HepG2 (cell line): ENCODE data around the gene IL18RAP. TPM values are rescaled to one million over a fixed set of nuclear protein-coding genes. Genes with fewer than 3 reads are reported as not detected.

Source experiments
- ATAC-seq: fragments of 200-7000 bp; cut with Tn5 transposase; 3 replicates; pipeline ENCODE4 v1.9.1; 2020; ENCODE audit warnings: mild to moderate bottlenecking, moderate library complexity
- BruUV-seq: library from RNA; stranded (reverse); fragments of 400-500 nt; replicated peaks from 2 replicates; lab custom pipeline; 2021; lab: Mats Ljungman, UMichigan
- CTCF ChIA-PET: fragments of 300-600 bp; formaldehyde crosslinking; extraction: SDS; loops from one replicate; lab custom pipeline; 2021; ENCODE audit warnings: low total read pairs, inconsistent platforms, low intra/inter-chr PET ratio; lab: Yijun Ruan, JAX
- POLR2A ChIA-PET: fragments of 350-600 bp; sonication (Branson Sonifier 250); formaldehyde crosslinking; loops from one replicate; lab custom pipeline; 2020; ENCODE audit warnings: antibody characterized with exemption, inconsistent platforms; lab: Yijun Ruan, JAX
- DNase-seq: peaks from one replicate; pipeline ENCODE4 v3.0.0-alpha.2; 2015; ENCODE audit warnings: low spot score
- FAIRE-seq: peaks from 3 replicates; lab custom pipeline; 2011; peaks lifted over from hg19 to GRCh38; lab: Jason Lieb, UNC
- H2AFZ ChIP-seq: one replicate; pipeline ENCODE4 v1.6.1; 2011; ENCODE audit warnings: low read length, inconsistent platforms
- H3K27ac ChIP-seq: fragments of 300-600 bp; 3 replicates; pipeline ENCODE4 v1.8.0; 2011; ENCODE audit warnings: mixed run types, mild to moderate bottlenecking, mixed read lengths, low read length, inconsistent platforms; ENCODE audit not compliant: insufficient read depth; ENCODE audit errors: extremely low read length
- H3K27me3 ChIP-seq, 2 experiments: fragments of 200-600 bp in 1 of 2; 2 replicates in 1 of 2; 3 replicates in 1 of 2; pipeline versions ENCODE4 v1.6.0 to v1.8.0; 2011; ENCODE audit warnings: low read length in 2 of 2, mild to moderate bottlenecking in 2 of 2, moderate library complexity in 2 of 2, inconsistent platforms in 1 of 2; ENCODE audit not compliant: insufficient read depth in 2 of 2, control insufficient read depth in 1 of 2
- H3K36me3 ChIP-seq, 2 experiments: fragments of 200-600 bp in 1 of 2; replicated peaks in 1 of 2; 2 replicates in 1 of 2; 3 replicates in 1 of 2; pipeline versions ENCODE4 v1.5.1 to v1.8.0; 2011; ENCODE audit warnings: low read length in 2 of 2, inconsistent platforms in 1 of 2; ENCODE audit not compliant: insufficient read depth in 2 of 2, control insufficient read depth in 1 of 2
- H3K4me1 ChIP-seq: 2 replicates; pipeline ENCODE4 v1.5.1; 2012; ENCODE audit warnings: low read length, inconsistent platforms; ENCODE audit not compliant: insufficient read depth
- H3K4me2 ChIP-seq: 2 replicates; pipeline ENCODE4 v1.6.0; 2011; ENCODE audit warnings: low read depth, low read length, inconsistent platforms
- H3K4me3 ChIP-seq, 3 experiments: fragments of 200-600 bp in 1 of 3; sonication (generic), shearing (Covaris generic) in 1 of 3; replicated peaks in 1 of 3; 2 replicates each; pipeline ENCODE4 v1.5.1; 2011 to 2016; ENCODE audit warnings: low read length in 3 of 3, inconsistent platforms in 2 of 3, low read depth in 2 of 3, mild to moderate bottlenecking in 2 of 3, control low read depth in 1 of 3, mixed read lengths in 1 of 3; ENCODE audit not compliant: insufficient read depth in 1 of 3
- H3K79me2 ChIP-seq: one replicate; pipeline ENCODE4 v1.6.1; 2011; ENCODE audit warnings: low read length, inconsistent platforms; ENCODE audit not compliant: insufficient read depth
- H3K9ac ChIP-seq: 2 replicates; pipeline ENCODE4 v1.6.0; 2011; ENCODE audit warnings: mild to moderate bottlenecking, low read depth, low read length, inconsistent platforms; ENCODE audit not compliant: insufficient read depth
- H3K9me3 ChIP-seq: 2 replicates; pipeline ENCODE4 v1.5.1; 2012; ENCODE audit warnings: mild to moderate bottlenecking, low read length
- H4K20me1 ChIP-seq: 2 replicates; pipeline ENCODE4 v1.6.0; 2011; ENCODE audit warnings: inconsistent platforms, mild to moderate bottlenecking, low read length, moderate library complexity; ENCODE audit not compliant: insufficient read depth
- HOXA7 ChIP-seq: sonication (generic); formaldehyde crosslinking; IDR thresholded peaks from 2 replicates; pipeline ENCODE4 v1.8.1; 2022; ENCODE audit warnings: mild to moderate bottlenecking, missing genetic modification reagents, moderate library complexity
- MED1 ChIP-seq: sonication (generic); formaldehyde crosslinking; IDR thresholded peaks from 2 replicates; pipeline ENCODE4 v1.4.0; 2020; ENCODE audit warnings: missing genetic modification reagents
- MIER3 ChIP-seq: IDR thresholded peaks from 2 replicates; pipeline ENCODE4 v1.6.1; 2016; ENCODE audit warnings: missing compliant biosample characterization, borderline replicate concordance
- MYC ChIP-seq: sonication (generic); formaldehyde crosslinking; IDR thresholded peaks from 2 replicates; pipeline ENCODE4 v1.9.0; 2021; ENCODE audit warnings: missing genetic modification reagents, borderline replicate concordance
- SSRP1 ChIP-seq: IDR thresholded peaks from 2 replicates; pipeline ENCODE4 v1.6.1; 2016; ENCODE audit warnings: control low read depth
- TRIM24 ChIP-seq: sonication (generic); formaldehyde crosslinking; IDR thresholded peaks from 2 replicates; pipeline ENCODE4 v1.8.0; 2022; ENCODE audit warnings: mild to moderate bottlenecking, missing genetic modification reagents
- ZFP36 ChIP-seq: fragments of 150-350 bp; IDR thresholded peaks from 2 replicates; pipeline ENCODE4 v1.6.1; 2018; ENCODE audit warnings: borderline replicate concordance, low read length, low read depth; ENCODE audit not compliant: partially characterized antibody
- ZIK1 ChIP-seq: sonication (generic); formaldehyde crosslinking; IDR thresholded peaks from 2 replicates; pipeline ENCODE4 v1.5.0; 2020; ENCODE audit warnings: mild to moderate bottlenecking, low read depth, missing genetic modification reagents, borderline replicate concordance
- ZNF3 ChIP-seq: IDR thresholded peaks from 2 replicates; pipeline ENCODE4 v1.7.0; 2017; ENCODE audit warnings: inconsistent platforms
- ZNF34 ChIP-seq: sonication (generic); formaldehyde crosslinking; IDR thresholded peaks from 2 replicates; pipeline ENCODE4 v1.4.0; 2020; ENCODE audit warnings: mild to moderate bottlenecking, missing genetic modification reagents, borderline replicate concordance
- ZNF547 ChIP-seq: sonication (generic); formaldehyde crosslinking; IDR thresholded peaks from 2 replicates; pipeline ENCODE4 v1.5.1; 2020; ENCODE audit warnings: mild to moderate bottlenecking, missing genetic modification reagents
- ZNF839 ChIP-seq: sonication (generic); formaldehyde crosslinking; IDR thresholded peaks from 2 replicates; pipeline ENCODE4 v1.4.0; 2020; ENCODE audit warnings: missing genetic modification reagents, mild to moderate bottlenecking, borderline replicate concordance
- ZSCAN9 ChIP-seq: IDR thresholded peaks from 2 replicates; pipeline ENCODE4 v1.6.1; 2016; ENCODE audit warnings: borderline replicate concordance
- WGBS: methylation state at CpG from one replicate; pipeline ENCODE4 v1.1.6; 2017; ENCODE audit warnings: low lambda C conversion rate; 5-methylcytosine and 5-hydroxymethylcytosine counted together
- in situ Hi-C: cut with HindIII; loops from 2 replicates; pipeline ENCODE4 v1.10.0; 2017; ENCODE audit warnings: low pct_unique_long_range_greater_than_20kb; ENCODE audit not compliant: extremely low pct_ligation_motif_present
- intact Hi-C: fragments of 100-400 bp; cut with micrococcal nuclease; formaldehyde crosslinking; loops from one replicate; pipeline ENCODE4 v1.10.0; 2022; ENCODE audit not compliant: unreplicated experiment
- polyA plus RNA-seq, 8 experiments: library from polyadenylated mRNA; depleted of rRNA in 3 of 8; stranded (reverse) in 7 of 8; unstranded in 1 of 8; fragments of >200 nt; fragmentation: Illumina TruSeq in 4 of 8; extraction: Trizol in 4 of 8; gene quantifications; 2 replicates each; pipeline versions ENCODE4 v1.2.1 to v1.2.3, GENCODE V29; 2011 to 2016; ENCODE audit warnings: low read depth in 4 of 8, missing spikeins in 1 of 8, mixed read lengths in 1 of 8; ENCODE audit not compliant: insufficient read depth in 1 of 8
- total RNA-seq, 5 experiments: library from RNA; depleted of rRNA; stranded (reverse); fragments of >200 nt; fragmentation: Illumina TruSeq; extraction: Trizol; gene quantifications; 2 replicates each; pipeline ENCODE4 v1.2.3, GENCODE V29; 2016; ENCODE audit warnings: low read depth in 1 of 5
- TF ChIP-seq, protein P1 (sequence below): sonication (generic); formaldehyde crosslinking; IDR thresholded peaks from 2 replicates; pipeline ENCODE4 v1.4.0; 2020; ENCODE audit warnings: mild to moderate bottlenecking, missing genetic modification reagents

Gene IL18RAP
- total and polyA plus RNA-seq, 2 of the 13 experiments (the other 11 are each of a cell fraction or from before 2014, with no cell fraction given): 0.05 TPM; not detected in 1

- Histone ChIP-seq H3K27me3 (no peaks in the 10 kb centered on the region), H3K4me1 (no peaks in the 10 kb centered on the region), H3K79me2 (no peaks in the 10 kb centered on the region), H3K4me2 (no peak overlapping the region), H2AFZ (no peak overlapping the region), H3K4me3 (no peak overlapping the region), H3K9ac (no peak overlapping the region), H3K9me3 (no peaks in the 10 kb centered on the region), H3K27ac (no peak overlapping the region), H4K20me1 (no peaks in the 10 kb centered on the region), H3K36me3 (no peaks in the 10 kb centered on the region)
- DNase-seq (no peak), FAIRE-seq (no peak), ATAC-seq (no peak)
- BruUV-seq: no TSS peak
- POLR2A ChIA-PET: interaction anchor here (0.7 kb wide), 1 partner anchor 897 kb away, joined by 4 read pairs; no protein-coding TSS in a partner anchor
- intact Hi-C loops (no loop called here), in situ Hi-C loops (loop anchor here (5.0 kb wide), 1 partner anchor 147 kb away; the partner anchor contains the start of gene SLC9A2)
- CTCF ChIA-PET: no interaction called here
- WGBS: 29% methylated on average over 1 of the region's 1 CpG
- TF ChIP-seq SSRP1: no peak
- no peak for TF ChIP-seq ZNF3 (CRISPR knock-in tag)
- no peak for TF ChIP-seq MIER3
- no peak for TF ChIP-seq MED1 (CRISPR knock-in tag)
- TF ChIP-seq ZIK1 (CRISPR knock-in tag): no peak
- TF ChIP-seq ZSCAN9 (CRISPR knock-in tag): no peak
- no peak for TF ChIP-seq MYC (CRISPR knock-in tag)
- TF ChIP-seq ZNF839 (CRISPR knock-in tag): no peak
- TF ChIP-seq HOXA7 (CRISPR knock-in tag): no peak
- TF ChIP-seq, protein P1, sequence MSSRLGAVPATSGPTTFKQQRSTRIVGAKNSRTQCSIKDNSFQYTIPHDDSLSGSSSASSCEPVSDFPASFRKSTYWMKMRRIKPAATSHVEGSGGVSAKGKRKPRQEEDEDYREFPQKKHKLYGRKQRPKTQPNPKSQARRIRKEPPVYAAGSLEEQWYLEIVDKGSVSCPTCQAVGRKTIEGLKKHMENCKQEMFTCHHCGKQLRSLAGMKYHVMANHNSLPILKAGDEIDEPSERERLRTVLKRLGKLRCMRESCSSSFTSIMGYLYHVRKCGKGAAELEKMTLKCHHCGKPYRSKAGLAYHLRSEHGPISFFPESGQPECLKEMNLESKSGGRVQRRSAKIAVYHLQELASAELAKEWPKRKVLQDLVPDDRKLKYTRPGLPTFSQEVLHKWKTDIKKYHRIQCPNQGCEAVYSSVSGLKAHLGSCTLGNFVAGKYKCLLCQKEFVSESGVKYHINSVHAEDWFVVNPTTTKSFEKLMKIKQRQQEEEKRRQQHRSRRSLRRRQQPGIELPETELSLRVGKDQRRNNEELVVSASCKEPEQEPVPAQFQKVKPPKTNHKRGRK: no peak
- TF ChIP-seq TRIM24 (CRISPR knock-in tag): no peak
- TF ChIP-seq ZNF34 (CRISPR knock-in tag): no peak
- no peak for TF ChIP-seq ZFP36
- TF ChIP-seq ZNF547 (CRISPR knock-in tag): no peak
Measured at GRCh38 chr2:102470168-102470567, 47.2 kb downstream of the IL18RAP start.
